ENCODE results near the gene TMEM255B.

Gene TMEM255B

DNA sequence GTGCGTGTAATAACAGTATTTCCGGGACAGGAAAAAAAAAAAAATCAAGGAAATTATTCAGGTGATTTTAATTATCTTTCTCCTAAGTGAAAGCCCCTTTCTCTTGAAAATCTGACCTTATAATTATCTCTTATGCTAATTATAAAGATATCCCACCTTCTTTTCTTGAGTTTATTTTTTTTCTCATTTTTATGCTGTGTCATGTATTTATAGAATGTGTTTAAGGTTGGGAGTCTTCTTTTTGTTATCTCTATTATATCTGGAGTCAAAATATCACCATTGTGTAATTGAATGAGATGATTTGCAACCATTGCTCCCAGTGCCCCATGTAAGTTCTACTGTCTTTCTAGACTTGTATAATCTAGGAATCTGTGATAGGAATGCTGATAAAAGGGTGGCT, 3.0 kb downstream of the TMEM255B start:
- Histone ChIP-seq H3K9me3 (ENCODE audit: severe bottlenecking) (no peaks in the 10 kb centered on the region), H3K4me3 (ENCODE audit: severe bottlenecking) (no peak overlapping the region), H3K4me1 (ENCODE audit: insufficient read depth, poor library complexity, severe bottlenecking) (peaks cover 1% of the 10 kb centered on the region), H3K27me3 (ENCODE audit: insufficient read depth, poor library complexity, severe bottlenecking) (no peaks in the 10 kb centered on the region), H3K27ac (ENCODE audit: poor library complexity, severe bottlenecking) (no peak overlapping the region), H3K36me3 (ENCODE audit: low read depth) (no peaks in the 10 kb centered on the region)
- DNase-seq (ENCODE audit: low spot score) (no peak), ATAC-seq (ENCODE audit: low read depth) (no peak)
- no peak for TF ChIP-seq CTCF (IDR thresholded peaks at IDR 0.05; ENCODE audit: poor library complexity, severe bottlenecking)

- no peak overlapping the region for H3K4me3 ChIP-seq (ENCODE audit: severe bottlenecking)
- no peaks in the 10 kb centered on the region for H3K4me1 ChIP-seq (ENCODE audit: insufficient read depth, poor library complexity, severe bottlenecking)
- DNase-seq (ENCODE audit: low spot score), result no peak
- H3K36me3 ChIP-seq (ENCODE audit: low read depth), result no peaks in the 10 kb centered on the region
- ATAC-seq (ENCODE audit: low read depth), result no peak
- H3K27ac ChIP-seq (ENCODE audit: poor library complexity, severe bottlenecking), result no peak overlapping the region
- no peaks in the 10 kb centered on the region for H3K27me3 ChIP-seq (ENCODE audit: insufficient read depth, poor library complexity, severe bottlenecking)
- no peaks in the 10 kb centered on the region for H3K9me3 ChIP-seq (ENCODE audit: severe bottlenecking)
- TF ChIP-seq CTCF (IDR thresholded peaks at IDR 0.05; ENCODE audit: poor library complexity, severe bottlenecking), result no peak
These were observed 3.5 kb downstream of the TMEM255B start for GRCh38 chr13:113762538-113762937.

- TF ChIP-seq CTCF (IDR thresholded peaks at IDR 0.05; ENCODE audit: poor library complexity, severe bottlenecking), result no peak
- Histone ChIP-seq H3K27me3 (ENCODE audit: insufficient read depth, poor library complexity, severe bottlenecking) (no peaks in the 10 kb centered on the region), H3K27ac (ENCODE audit: poor library complexity, severe bottlenecking) (no peak overlapping the region), H3K9me3 (ENCODE audit: severe bottlenecking) (no peaks in the 10 kb centered on the region), H3K36me3 (ENCODE audit: low read depth) (no peaks in the 10 kb centered on the region), H3K4me1 (ENCODE audit: insufficient read depth, poor library complexity, severe bottlenecking) (no peaks in the 10 kb centered on the region), H3K4me3 (ENCODE audit: severe bottlenecking) (no peak overlapping the region)
- ATAC-seq (ENCODE audit: low read depth), result no peak
- no peak for DNase-seq (ENCODE audit: low spot score)
These were observed 4.2 kb downstream of the TMEM255B start for GRCh38 chr13:113763254-113763653.

DNA sequence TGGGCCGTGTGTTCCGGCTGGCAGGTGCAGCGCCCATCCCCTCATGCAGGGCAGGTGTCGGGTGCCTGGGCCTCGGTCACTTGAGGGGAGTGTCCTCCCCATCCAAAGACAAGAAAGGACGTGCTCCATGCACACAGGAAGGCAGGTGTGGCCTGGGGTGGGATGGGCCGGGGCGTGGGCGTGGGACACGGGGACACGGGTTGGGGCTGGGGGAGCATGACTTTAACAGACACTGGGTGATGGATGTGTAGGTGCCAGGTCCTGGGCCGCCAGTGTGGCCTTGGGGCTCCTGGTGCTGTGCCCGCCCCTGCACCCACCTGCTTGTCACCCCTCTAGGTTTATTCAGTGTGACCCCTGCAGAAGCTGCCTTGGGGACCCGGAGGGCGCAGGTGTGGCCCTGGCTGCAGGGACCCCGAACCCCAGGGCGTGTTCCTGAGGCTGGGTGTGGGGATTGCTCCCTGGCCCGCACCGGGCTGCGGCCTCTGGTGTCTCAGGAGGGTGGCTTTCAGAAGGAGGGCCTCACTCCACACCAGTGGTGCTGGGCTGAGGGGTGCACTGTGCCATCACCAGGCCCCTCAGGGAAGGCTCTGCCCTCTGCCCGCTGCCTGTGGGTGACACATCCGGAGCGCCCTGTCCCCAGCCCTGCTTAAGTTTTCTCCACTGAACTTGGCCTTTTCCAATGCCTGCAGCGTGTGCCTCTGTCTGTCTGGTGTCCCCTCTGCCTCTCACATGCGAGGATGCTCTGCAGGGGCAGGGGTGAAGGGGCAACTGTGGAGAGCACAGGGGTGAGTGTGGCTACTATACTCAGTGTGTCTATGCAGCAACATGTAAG, 5.2 kb downstream of the TMEM255B start:
- Histone ChIP-seq H3K4me3 (ENCODE audit: severe bottlenecking) (no peak overlapping the region), H3K36me3 (ENCODE audit: low read depth) (no peaks in the 10 kb centered on the region), H3K27me3 (ENCODE audit: insufficient read depth, poor library complexity, severe bottlenecking) (no peaks in the 10 kb centered on the region), H3K9me3 (ENCODE audit: severe bottlenecking) (no peaks in the 10 kb centered on the region), H3K4me1 (ENCODE audit: insufficient read depth, poor library complexity, severe bottlenecking) (no peaks in the 10 kb centered on the region), H3K27ac (ENCODE audit: poor library complexity, severe bottlenecking) (no peak overlapping the region)
- DNase-seq (ENCODE audit: low spot score), result no peak
- TF ChIP-seq CTCF (IDR thresholded peaks at IDR 0.05; ENCODE audit: poor library complexity, severe bottlenecking), result no peak
- no peak for ATAC-seq (ENCODE audit: low read depth)
